GM19395 (cell line): Measurements from ENCODE around the gene USP21.

Source experiments
- ATAC-seq: cut with Tn5 transposase; IDR thresholded peaks from one replicate; pipeline ENCODE4 v1.9.1; 2021; ENCODE audit warnings: mild to moderate bottlenecking, moderate library complexity; ENCODE audit not compliant: unreplicated experiment

The USP21 gene

GRCh38 chr1:161132410-161133219, 26.7 kb upstream of the USP21 start, which contains the start of gene DEDD:
Gene DEDD (minus strand): TSS chr1:161132667. CDS start chr1:161124462, 8,205 bp downstream.
- ATAC-seq, result peak; percentile 97

GRCh38 chr1:161133220-161133740, 26.0 kb upstream of the USP21 start:
- no peak for ATAC-seq

- no peak for ATAC-seq
These were observed 21.4 kb upstream of the USP21 start for GRCh38 chr1:161137881-161138280.

- no peak for ATAC-seq
These were observed 20.9 kb upstream of the USP21 start for GRCh38 chr1:161138431-161138830.

GRCh38 chr1:161139766-161140165, 19.5 kb upstream of the USP21 start:
- ATAC-seq, result no peak

- no peak for ATAC-seq
These were observed 18.4 kb upstream of the USP21 start for GRCh38 chr1:161140755-161141400.

GRCh38 chr1:161145832-161146231, 13.5 kb upstream of the USP21 start:
- ATAC-seq, result no peak

- ATAC-seq, result peak; percentile 11
These were observed 6.1 kb upstream of the USP21 start for GRCh38 chr1:161153176-161153575.

GRCh38 chr1:161153682-161154337, 5.5 kb upstream of the USP21 start, which contains the start of gene UFC1:
Gene UFC1 (plus strand): TSS chr1:161153978. CDS start chr1:161153998, 20 bp downstream.
- ATAC-seq, result peak; percentile 88

GRCh38 chr1:161157867-161158266, 1.4 kb upstream of the USP21 start:
- no peak for ATAC-seq

- no peak for ATAC-seq
These were observed 837 bp upstream of the USP21 start for GRCh38 chr1:161158316-161159010.

- ATAC-seq, result no peak
These were observed 578 bp downstream of the USP21 start for GRCh38 chr1:161159913-161160243.

GRCh38 chr1:161160671-161161145, 1.4 kb downstream of the USP21 start:
- no peak for ATAC-seq

GRCh38 chr1:161161652-161162051, 2.4 kb downstream of the USP21 start:
- no peak for ATAC-seq

- ATAC-seq, result no peak
These were observed 2.8 kb downstream of the USP21 start for GRCh38 chr1:161162052-161162451.

GRCh38 chr1:161162806-161163205, 3.5 kb downstream of the USP21 start:
- ATAC-seq, result no peak

- ATAC-seq, result no peak
These were observed 4.5 kb downstream of the USP21 start for GRCh38 chr1:161163793-161164192.

GRCh38 chr1:161164901-161165610, 5.8 kb downstream of the USP21 start:
- no peak for ATAC-seq

- ATAC-seq, result peak; percentile 91
These were observed 6.7 kb downstream of the USP21 start, which contains the start of gene PPOX for GRCh38 chr1:161165742-161166668. Gene PPOX (plus strand): TSS chr1:161166426. CDS start chr1:161166848, 422 bp downstream.
